ENCODE measurements around the gene RBM33.

DNA sequence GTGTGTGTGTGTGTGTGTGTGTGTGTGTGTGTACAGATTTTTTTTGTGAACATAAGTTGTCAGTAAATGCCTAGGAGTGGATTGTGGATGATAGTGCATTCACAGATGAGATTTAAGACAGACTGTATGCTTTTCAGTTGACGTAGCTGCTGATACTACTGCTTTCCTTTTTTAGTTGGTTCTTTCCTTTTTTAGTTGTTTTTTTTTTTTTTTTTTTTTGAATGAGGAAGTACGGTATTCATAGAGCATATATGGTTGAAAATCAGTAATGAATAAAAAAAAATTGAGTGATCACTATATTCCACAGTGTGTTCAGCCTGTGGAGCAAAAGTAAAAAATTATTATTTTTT, 80.5 kb downstream of the RBM33 start:
- TF ChIP-seq EZH2 (IDR thresholded peaks at IDR 0.05; ENCODE audit: insufficient read depth, low read length) = no peak
- TF ChIP-seq, protein P1, sequence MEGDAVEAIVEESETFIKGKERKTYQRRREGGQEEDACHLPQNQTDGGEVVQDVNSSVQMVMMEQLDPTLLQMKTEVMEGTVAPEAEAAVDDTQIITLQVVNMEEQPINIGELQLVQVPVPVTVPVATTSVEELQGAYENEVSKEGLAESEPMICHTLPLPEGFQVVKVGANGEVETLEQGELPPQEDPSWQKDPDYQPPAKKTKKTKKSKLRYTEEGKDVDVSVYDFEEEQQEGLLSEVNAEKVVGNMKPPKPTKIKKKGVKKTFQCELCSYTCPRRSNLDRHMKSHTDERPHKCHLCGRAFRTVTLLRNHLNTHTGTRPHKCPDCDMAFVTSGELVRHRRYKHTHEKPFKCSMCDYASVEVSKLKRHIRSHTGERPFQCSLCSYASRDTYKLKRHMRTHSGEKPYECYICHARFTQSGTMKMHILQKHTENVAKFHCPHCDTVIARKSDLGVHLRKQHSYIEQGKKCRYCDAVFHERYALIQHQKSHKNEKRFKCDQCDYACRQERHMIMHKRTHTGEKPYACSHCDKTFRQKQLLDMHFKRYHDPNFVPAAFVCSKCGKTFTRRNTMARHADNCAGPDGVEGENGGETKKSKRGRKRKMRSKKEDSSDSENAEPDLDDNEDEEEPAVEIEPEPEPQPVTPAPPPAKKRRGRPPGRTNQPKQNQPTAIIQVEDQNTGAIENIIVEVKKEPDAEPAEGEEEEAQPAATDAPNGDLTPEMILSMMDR (IDR thresholded peaks at IDR 0.05; ENCODE audit: insufficient read depth, low read depth, low read length) = no peak
